Neural progenitor cell (in vitro differentiated cells): ENCODE results near the gene PROX2.

ENCODE experiments used
- CTCF ChIP-seq: fragments of 200-600 bp; sonication (generic); IDR thresholded peaks from 2 replicates; pipeline ENCODE4 v1.5.1; 2017; ENCODE audit warnings: antibody characterized with exemption, mild to moderate bottlenecking
- EZH2 ChIP-seq: fragments of 200-600 bp; sonication (generic); IDR thresholded peaks from 2 replicates; pipeline ENCODE4 v1.6.1; 2017; ENCODE audit warnings: antibody characterized with exemption, mild to moderate bottlenecking, moderate library complexity

- TF ChIP-seq EZH2 = no peak
- TF ChIP-seq CTCF = no peak
Measured at GRCh38 chr14:74921987-74922751, 46.2 kb upstream of the PROX2 start.
